ENCODE results near the gene C1QL2. TPM values are rescaled to one million over a fixed set of nuclear protein-coding genes. Genes with fewer than 3 reads are reported as not detected.

Gene C1QL2
- total and polyA plus RNA-seq, 2 experiments from 2014 or later: 4.9 to 12.9 TPM

DNA sequence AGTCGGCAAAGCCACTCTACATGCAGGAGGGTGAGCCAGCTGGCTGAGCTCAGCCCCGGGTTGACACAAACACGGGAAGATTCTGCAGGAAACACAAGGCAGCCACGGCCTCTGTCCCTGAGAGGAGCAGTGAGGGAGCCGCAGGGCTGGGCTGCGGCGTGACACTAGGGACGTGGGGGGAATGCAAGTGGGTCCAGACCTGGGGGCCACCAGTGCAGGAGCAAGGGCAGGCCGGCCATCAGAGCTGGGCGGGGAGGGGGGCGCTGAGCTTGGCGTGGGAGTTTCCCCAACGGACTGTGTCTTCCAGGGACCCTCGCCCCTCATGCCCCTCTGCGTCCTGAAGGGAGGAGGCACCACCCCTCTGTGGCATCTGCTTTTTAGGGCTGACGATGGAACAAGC, 12.0 kb upstream of the C1QL2 start:
- WGBS (ENCODE audit: low lambda C conversion rate, missing lambda C conversion rate): 80% methylated on average over 11 of the region's 16 CpGs
- H2AFZ ChIP-seq: no peak overlapping the region
- DNase-seq (ENCODE audit: low spot score): no peak
- TF ChIP-seq EZH2phosphoT487 (IDR thresholded peaks at IDR 0.05; ENCODE audit: low read depth, severe bottlenecking, unreplicated experiment) (no peak), EZH2 (IDR thresholded peaks at IDR 0.05; ENCODE audit: borderline replicate concordance) (no peak)
- TF ChIP-seq, protein P1, sequence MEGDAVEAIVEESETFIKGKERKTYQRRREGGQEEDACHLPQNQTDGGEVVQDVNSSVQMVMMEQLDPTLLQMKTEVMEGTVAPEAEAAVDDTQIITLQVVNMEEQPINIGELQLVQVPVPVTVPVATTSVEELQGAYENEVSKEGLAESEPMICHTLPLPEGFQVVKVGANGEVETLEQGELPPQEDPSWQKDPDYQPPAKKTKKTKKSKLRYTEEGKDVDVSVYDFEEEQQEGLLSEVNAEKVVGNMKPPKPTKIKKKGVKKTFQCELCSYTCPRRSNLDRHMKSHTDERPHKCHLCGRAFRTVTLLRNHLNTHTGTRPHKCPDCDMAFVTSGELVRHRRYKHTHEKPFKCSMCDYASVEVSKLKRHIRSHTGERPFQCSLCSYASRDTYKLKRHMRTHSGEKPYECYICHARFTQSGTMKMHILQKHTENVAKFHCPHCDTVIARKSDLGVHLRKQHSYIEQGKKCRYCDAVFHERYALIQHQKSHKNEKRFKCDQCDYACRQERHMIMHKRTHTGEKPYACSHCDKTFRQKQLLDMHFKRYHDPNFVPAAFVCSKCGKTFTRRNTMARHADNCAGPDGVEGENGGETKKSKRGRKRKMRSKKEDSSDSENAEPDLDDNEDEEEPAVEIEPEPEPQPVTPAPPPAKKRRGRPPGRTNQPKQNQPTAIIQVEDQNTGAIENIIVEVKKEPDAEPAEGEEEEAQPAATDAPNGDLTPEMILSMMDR (IDR thresholded peaks at IDR 0.05; ENCODE audit: poor library complexity): no peak
- H3K79me2 ChIP-seq: no peaks in the 10 kb centered on the region
- no peaks in the 10 kb centered on the region for H4K20me1 ChIP-seq (ENCODE audit: insufficient read depth, poor library complexity, severe bottlenecking)
- no peak overlapping the region for H3K4me2 ChIP-seq
- no peak overlapping the region for H3K27ac ChIP-seq
- H3K27me3 ChIP-seq: peaks cover 14% of the 10 kb centered on the region
- H3K9me2 ChIP-seq (replicated peaks; ENCODE audit: insufficient read depth): no peaks in the 10 kb centered on the region
- H3K36me3 ChIP-seq (replicated peaks; ENCODE audit: insufficient read depth, low read depth): no peaks in the 10 kb centered on the region
- H3K4me1 ChIP-seq (ENCODE audit: insufficient read depth): no peaks in the 10 kb centered on the region
- no peaks in the 10 kb centered on the region for H3K9me3 ChIP-seq (ENCODE audit: low read depth)
- H3K4me3 ChIP-seq: no peak overlapping the region

DNA sequence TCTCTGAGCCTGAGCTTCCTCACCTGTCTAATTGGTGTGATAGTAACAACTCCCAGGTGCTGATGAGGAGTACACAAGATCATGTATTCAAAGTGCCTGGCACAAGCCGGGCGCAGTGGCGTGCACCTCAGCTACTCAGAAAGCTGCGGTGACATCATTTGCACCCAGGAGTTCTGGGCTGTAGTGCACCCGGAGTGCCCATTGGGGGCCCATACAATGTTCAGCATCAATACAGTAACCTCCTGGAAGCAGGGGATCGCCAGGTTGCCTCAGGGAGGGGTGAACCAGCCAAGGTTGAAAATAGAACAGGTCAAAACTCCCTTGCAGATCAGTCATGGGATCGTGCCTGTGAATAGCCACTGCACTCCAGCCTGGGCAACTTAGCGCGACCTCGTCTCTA, 11.2 kb upstream of the C1QL2 start:
- H3K9me3 ChIP-seq (ENCODE audit: low read depth): no peaks in the 10 kb centered on the region
- H3K27ac ChIP-seq: no peak overlapping the region
- no peak overlapping the region for H3K4me2 ChIP-seq
- H4K20me1 ChIP-seq (ENCODE audit: insufficient read depth, poor library complexity, severe bottlenecking): no peaks in the 10 kb centered on the region
- no peaks in the 10 kb centered on the region for H3K79me2 ChIP-seq
- peaks cover 18% of the 10 kb centered on the region for H3K27me3 ChIP-seq
- H3K4me1 ChIP-seq (ENCODE audit: insufficient read depth): no peaks in the 10 kb centered on the region
- H3K36me3 ChIP-seq (replicated peaks; ENCODE audit: insufficient read depth, low read depth): no peaks in the 10 kb centered on the region
- no peak overlapping the region for H2AFZ ChIP-seq
- no peak for TF ChIP-seq EZH2 (IDR thresholded peaks at IDR 0.05; ENCODE audit: borderline replicate concordance)
- no peaks in the 10 kb centered on the region for H3K9me2 ChIP-seq (replicated peaks; ENCODE audit: insufficient read depth)
- no peak overlapping the region for H3K4me3 ChIP-seq
- 86% methylated on average over 10 of the region's 10 CpGs for WGBS (ENCODE audit: low lambda C conversion rate, missing lambda C conversion rate)
- no peak for DNase-seq (ENCODE audit: low spot score)

DNA sequence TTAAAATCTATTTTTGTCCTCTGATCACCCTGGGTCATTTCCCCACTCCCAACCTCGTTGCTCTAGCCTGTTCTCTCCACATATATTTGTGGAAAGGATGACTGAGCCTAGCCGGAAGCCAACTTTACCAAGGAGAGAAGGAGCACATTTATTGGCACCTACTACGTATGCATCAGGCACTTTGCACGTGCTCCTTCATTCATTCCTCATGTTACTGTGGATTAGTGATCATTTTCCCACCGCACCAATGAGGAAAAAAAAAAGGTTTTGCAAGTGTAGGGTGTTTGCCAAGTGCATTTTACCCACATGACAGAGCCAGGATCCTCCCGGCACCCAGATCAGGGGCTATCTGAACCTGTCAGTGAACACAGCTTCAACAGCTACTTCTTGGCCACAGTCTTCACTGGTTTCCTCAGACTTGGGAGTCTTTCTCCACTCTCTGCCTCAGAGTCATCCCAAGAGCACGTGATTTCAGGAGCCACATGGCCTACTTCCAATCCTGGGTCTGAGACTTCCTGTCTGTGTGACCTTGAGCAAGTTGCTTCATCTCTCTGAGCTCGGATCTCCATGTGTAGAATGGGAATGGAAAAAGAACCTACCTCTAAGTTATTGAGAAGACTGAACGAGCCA, 1.9 kb upstream of the C1QL2 start:
- Histone ChIP-seq H3K27ac (no peak overlapping the region), H3K9me3 (ENCODE audit: low read depth) (no peaks in the 10 kb centered on the region), H3K4me1 (ENCODE audit: insufficient read depth) (peaks cover 7% of the 10 kb centered on the region), H3K4me3 (no peak overlapping the region), H4K20me1 (ENCODE audit: insufficient read depth, poor library complexity, severe bottlenecking) (no peaks in the 10 kb centered on the region), H2AFZ (no peak overlapping the region), H3K4me2 (no peak overlapping the region), H3K27me3 (peaks cover 77% of the 10 kb centered on the region), H3K79me2 (no peaks in the 10 kb centered on the region), H3K36me3 (replicated peaks; ENCODE audit: insufficient read depth, low read depth) (no peaks in the 10 kb centered on the region), H3K9me2 (replicated peaks; ENCODE audit: insufficient read depth) (no peaks in the 10 kb centered on the region)
- TF ChIP-seq EZH2 (IDR thresholded peaks at IDR 0.05; ENCODE audit: borderline replicate concordance): no peak
- TF ChIP-seq, protein P1 (IDR thresholded peaks at IDR 0.05; ENCODE audit: poor library complexity): no peak
- TF ChIP-seq EZH2phosphoT487 (IDR thresholded peaks at IDR 0.05; ENCODE audit: low read depth, severe bottlenecking, unreplicated experiment): no peak
- no peak for DNase-seq (ENCODE audit: low spot score)
- 78% methylated on average over 9 of the region's 9 CpGs for WGBS (ENCODE audit: low lambda C conversion rate, missing lambda C conversion rate)

DNA sequence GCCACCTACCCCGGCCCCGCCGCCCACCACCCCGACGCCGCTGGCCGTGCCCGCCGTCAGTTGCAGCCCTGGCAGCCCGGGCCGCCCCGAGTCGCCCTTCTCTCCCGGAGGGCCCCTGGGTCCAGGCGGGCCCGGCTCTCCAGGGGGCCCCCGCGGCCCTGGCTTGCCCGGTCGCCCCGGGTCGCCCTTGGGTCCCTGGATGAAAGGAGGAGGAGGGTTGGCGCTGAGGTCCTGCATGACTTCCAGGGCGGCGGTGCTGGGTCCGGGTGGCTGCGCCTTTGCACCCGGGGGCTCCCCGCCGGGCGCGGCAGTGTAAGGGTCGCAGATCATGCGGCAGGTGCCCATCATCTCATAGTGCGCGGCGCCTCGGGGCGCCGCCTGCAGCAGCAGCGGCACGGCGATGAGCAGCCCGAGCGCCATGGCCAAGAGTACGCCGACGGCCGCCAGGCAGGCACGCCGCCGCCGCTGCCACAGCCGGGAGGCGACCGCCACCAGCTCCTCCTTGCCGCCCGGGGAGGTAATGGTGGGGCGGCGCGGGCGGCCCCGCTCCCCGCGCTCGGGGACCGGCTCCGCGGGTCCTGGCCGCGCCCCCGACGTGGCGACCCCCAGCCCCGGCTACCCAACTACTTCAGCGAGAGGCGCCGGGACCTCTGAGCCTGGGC, 570 bp downstream of the C1QL2 start:
- Histone ChIP-seq H3K4me2 (peak overlapping the region; percentile 85), H3K9me3 (ENCODE audit: low read depth) (no peaks in the 10 kb centered on the region), H2AFZ (peak overlapping the region; percentile 76)

More for the DNA sequence above, 570 bp downstream of the C1QL2 start:
- DNase-seq (ENCODE audit: low spot score): no peak
- Histone ChIP-seq H3K36me3 (replicated peaks; ENCODE audit: insufficient read depth, low read depth) (no peaks in the 10 kb centered on the region), H3K79me2 (no peaks in the 10 kb centered on the region), H3K27me3 (peaks cover 95% of the 10 kb centered on the region), H3K4me1 (ENCODE audit: insufficient read depth) (peaks cover 7% of the 10 kb centered on the region), H4K20me1 (ENCODE audit: insufficient read depth, poor library complexity, severe bottlenecking) (no peaks in the 10 kb centered on the region), H3K27ac (no peak overlapping the region), H3K9me2 (replicated peaks; ENCODE audit: insufficient read depth) (no peaks in the 10 kb centered on the region), H3K4me3 (no peak overlapping the region)
- whole genome bisulfite sequencing (ENCODE audit: low lambda C conversion rate, missing lambda C conversion rate): 5% methylated on average over 32 of the region's 78 CpGs
- TF ChIP-seq EZH2 (IDR thresholded peaks at IDR 0.05; ENCODE audit: borderline replicate concordance) (no peak), EZH2phosphoT487 (IDR thresholded peaks at IDR 0.05; ENCODE audit: low read depth, severe bottlenecking, unreplicated experiment) (no peak)
- TF ChIP-seq, protein P1 (IDR thresholded peaks at IDR 0.05; ENCODE audit: poor library complexity): no peak
